Skin epidermis (tissue), 12 donors: ENCODE results near the gene HPSE2.

Source experiments
- H3K27ac ChIP-seq, 21 experiments: fragments of 200-600 bp; sonication (generic) in 11 of 21; one replicate each; pipeline ENCODE4 v1.5.0; 2020; ENCODE audit warnings: mild to moderate bottlenecking in 3 of 21, inconsistent platforms in 2 of 21, moderate library complexity in 2 of 21
- H3K4me3 ChIP-seq, 7 experiments: fragments of 200-600 bp; sonication (generic) in 2 of 7; one replicate each; pipeline ENCODE4 v1.5.0; 2020; ENCODE audit warnings: inconsistent platforms in 2 of 7, mild to moderate bottlenecking in 2 of 7, moderate library complexity in 1 of 7

HPSE2 gene

GRCh38 chr10:98778277-98778759 is 457.3 kb downstream of the HPSE2 start:
- H3K27ac ChIP-seq: no peak overlapping the region
- H3K4me3 ChIP-seq: no peak overlapping the region

- Histone ChIP-seq H3K4me3 (no peak overlapping the region), H3K27ac (no peak overlapping the region)
Observed at GRCh38 chr10:98758463-98758862, 477.2 kb downstream of the HPSE2 start.

GRCh38 chr10:98748298-98748697 is 487.4 kb downstream of the HPSE2 start:
- no peak overlapping the region for H3K4me3 ChIP-seq
- H3K27ac ChIP-seq: no peak overlapping the region

- no peak overlapping the region for H3K27ac ChIP-seq
Observed at GRCh38 chr10:98745645-98746044, 490.0 kb downstream of the HPSE2 start.

GRCh38 chr10:98720551-98720950 is 515.1 kb downstream of the HPSE2 start:
- H3K27ac ChIP-seq: no peak overlapping the region

More at GRCh38 chr10:98745645-98746044, 490.0 kb downstream of the HPSE2 start:
- no peak overlapping the region for H3K4me3 ChIP-seq

GRCh38 chr10:98713586-98713985 is 522.1 kb downstream of the HPSE2 start:
- H3K27ac ChIP-seq: no peak overlapping the region
- H3K4me3 ChIP-seq: no peak overlapping the region

More at GRCh38 chr10:98720551-98720950, 515.1 kb downstream of the HPSE2 start:
- no peak overlapping the region for H3K4me3 ChIP-seq

GRCh38 chr10:98696516-98696915 is 539.1 kb downstream of the HPSE2 start:
- Histone ChIP-seq H3K4me3 (no peak overlapping the region), H3K27ac (no peak overlapping the region)

GRCh38 chr10:98694883-98695282 is 540.8 kb downstream of the HPSE2 start:
- peak overlapping the region in 4 of 21 experiments; percentile 15 to 59 (median 36) for H3K27ac ChIP-seq

GRCh38 chr10:98694014-98694413 is 541.6 kb downstream of the HPSE2 start:
- Histone ChIP-seq H3K4me3 (no peak overlapping the region), H3K27ac (peak overlapping the region in 5 of 21 experiments; percentile 10 to 59 (median 30))

More at GRCh38 chr10:98694883-98695282, 540.8 kb downstream of the HPSE2 start:
- H3K4me3 ChIP-seq: no peak overlapping the region

GRCh38 chr10:98687685-98688084 is 548.0 kb downstream of the HPSE2 start:
- Histone ChIP-seq H3K4me3 (no peak overlapping the region), H3K27ac (no peak overlapping the region)

- Histone ChIP-seq H3K27ac (no peak overlapping the region), H3K4me3 (no peak overlapping the region)
Observed at GRCh38 chr10:98684019-98684899, 551.4 kb downstream of the HPSE2 start.

- H3K4me3 ChIP-seq: no peak overlapping the region
- no peak overlapping the region for H3K27ac ChIP-seq
Observed at GRCh38 chr10:98676895-98677294, 558.8 kb downstream of the HPSE2 start.

GRCh38 chr10:98675902-98676301 is 559.8 kb downstream of the HPSE2 start:
- H3K27ac ChIP-seq: no peak overlapping the region
- H3K4me3 ChIP-seq: no peak overlapping the region

- no peak overlapping the region for H3K27ac ChIP-seq
- H3K4me3 ChIP-seq: no peak overlapping the region
Observed at GRCh38 chr10:98673171-98673782, 562.4 kb downstream of the HPSE2 start.

- no peak overlapping the region for H3K4me3 ChIP-seq
- H3K27ac ChIP-seq: no peak overlapping the region
Observed at GRCh38 chr10:98667081-98667480, 568.6 kb downstream of the HPSE2 start.

- H3K4me3 ChIP-seq: no peak overlapping the region
Observed at GRCh38 chr10:98666276-98666675, 569.4 kb downstream of the HPSE2 start.

GRCh38 chr10:98664329-98665042 is 571.2 kb downstream of the HPSE2 start:
- H3K27ac ChIP-seq: no peak overlapping the region
- H3K4me3 ChIP-seq: no peak overlapping the region

More at GRCh38 chr10:98666276-98666675, 569.4 kb downstream of the HPSE2 start:
- H3K27ac ChIP-seq: no peak overlapping the region

- no peak overlapping the region for H3K4me3 ChIP-seq
- H3K27ac ChIP-seq: peak overlapping the region in 1 of 21 experiments; percentile 58
Observed at GRCh38 chr10:98659951-98660350, 575.7 kb downstream of the HPSE2 start.

GRCh38 chr10:98655492-98655891 is 580.2 kb downstream of the HPSE2 start:
- H3K27ac ChIP-seq: no peak overlapping the region
- H3K4me3 ChIP-seq: no peak overlapping the region

GRCh38 chr10:98649170-98649569 is 586.5 kb downstream of the HPSE2 start:
- H3K27ac ChIP-seq: no peak overlapping the region
- no peak overlapping the region for H3K4me3 ChIP-seq
